ENCODE data around the gene DCTN1.
"Not testable (repeated sequence)": the region's sequence is repeated elsewhere in the genome, so short reads cannot be mapped to it uniquely, and the experiment has no call there.

The DCTN1 gene

DNA sequence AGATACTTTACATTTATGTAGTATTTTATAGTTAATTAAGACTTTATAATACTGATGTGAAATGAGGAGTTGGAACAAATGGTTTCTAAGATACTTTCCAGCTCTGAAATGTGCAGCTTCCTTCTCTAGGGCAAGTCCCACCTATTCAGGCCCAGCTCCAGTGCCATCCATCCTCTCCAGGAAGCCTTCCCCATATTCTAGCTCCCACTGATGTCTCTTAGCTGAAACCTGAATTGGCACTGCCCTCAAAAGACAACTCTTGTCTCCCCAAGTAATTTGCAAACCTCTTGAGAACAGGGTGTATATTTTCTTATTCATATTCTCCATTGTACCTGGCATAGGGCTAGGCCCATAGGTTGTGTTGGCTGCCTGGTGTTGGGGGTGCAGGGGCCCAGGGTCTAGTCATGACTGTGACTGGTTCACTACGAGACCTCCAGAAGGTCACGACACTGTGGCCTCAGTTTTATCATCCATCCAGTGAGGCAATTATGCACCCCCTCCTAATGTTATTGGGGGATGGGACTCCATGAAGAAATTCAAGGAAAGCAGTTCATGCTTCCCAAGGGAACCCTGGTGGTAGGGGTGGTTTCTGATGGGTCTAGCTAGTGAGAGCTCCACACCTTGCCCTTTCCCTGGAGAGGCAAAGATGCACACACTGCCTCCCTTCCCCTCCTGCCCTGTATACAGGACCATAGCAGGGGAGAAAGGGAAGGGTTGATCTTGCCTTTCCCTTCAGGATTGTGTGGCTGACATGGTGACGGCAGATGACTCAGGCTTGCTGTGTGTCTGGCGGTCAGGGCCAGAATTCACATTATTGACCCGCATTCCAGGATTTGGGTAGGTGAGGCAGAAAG, 44.3 kb upstream of the DCTN1 start:
- in situ Hi-C loops (cut with HindIII; ENCODE audit: low sequenced_read_pairs) = no loop called here
- DNase-seq (ENCODE audit: low read depth) = no peak
- no peak overlapping the region for H3K4me3 ChIP-seq (ENCODE audit: low read depth, low read length)
- TF ChIP-seq, protein P1, sequence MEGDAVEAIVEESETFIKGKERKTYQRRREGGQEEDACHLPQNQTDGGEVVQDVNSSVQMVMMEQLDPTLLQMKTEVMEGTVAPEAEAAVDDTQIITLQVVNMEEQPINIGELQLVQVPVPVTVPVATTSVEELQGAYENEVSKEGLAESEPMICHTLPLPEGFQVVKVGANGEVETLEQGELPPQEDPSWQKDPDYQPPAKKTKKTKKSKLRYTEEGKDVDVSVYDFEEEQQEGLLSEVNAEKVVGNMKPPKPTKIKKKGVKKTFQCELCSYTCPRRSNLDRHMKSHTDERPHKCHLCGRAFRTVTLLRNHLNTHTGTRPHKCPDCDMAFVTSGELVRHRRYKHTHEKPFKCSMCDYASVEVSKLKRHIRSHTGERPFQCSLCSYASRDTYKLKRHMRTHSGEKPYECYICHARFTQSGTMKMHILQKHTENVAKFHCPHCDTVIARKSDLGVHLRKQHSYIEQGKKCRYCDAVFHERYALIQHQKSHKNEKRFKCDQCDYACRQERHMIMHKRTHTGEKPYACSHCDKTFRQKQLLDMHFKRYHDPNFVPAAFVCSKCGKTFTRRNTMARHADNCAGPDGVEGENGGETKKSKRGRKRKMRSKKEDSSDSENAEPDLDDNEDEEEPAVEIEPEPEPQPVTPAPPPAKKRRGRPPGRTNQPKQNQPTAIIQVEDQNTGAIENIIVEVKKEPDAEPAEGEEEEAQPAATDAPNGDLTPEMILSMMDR (IDR thresholded peaks at IDR 0.05; ENCODE audit: low read depth, low read length, missing control alignments) = no peak

DNA sequence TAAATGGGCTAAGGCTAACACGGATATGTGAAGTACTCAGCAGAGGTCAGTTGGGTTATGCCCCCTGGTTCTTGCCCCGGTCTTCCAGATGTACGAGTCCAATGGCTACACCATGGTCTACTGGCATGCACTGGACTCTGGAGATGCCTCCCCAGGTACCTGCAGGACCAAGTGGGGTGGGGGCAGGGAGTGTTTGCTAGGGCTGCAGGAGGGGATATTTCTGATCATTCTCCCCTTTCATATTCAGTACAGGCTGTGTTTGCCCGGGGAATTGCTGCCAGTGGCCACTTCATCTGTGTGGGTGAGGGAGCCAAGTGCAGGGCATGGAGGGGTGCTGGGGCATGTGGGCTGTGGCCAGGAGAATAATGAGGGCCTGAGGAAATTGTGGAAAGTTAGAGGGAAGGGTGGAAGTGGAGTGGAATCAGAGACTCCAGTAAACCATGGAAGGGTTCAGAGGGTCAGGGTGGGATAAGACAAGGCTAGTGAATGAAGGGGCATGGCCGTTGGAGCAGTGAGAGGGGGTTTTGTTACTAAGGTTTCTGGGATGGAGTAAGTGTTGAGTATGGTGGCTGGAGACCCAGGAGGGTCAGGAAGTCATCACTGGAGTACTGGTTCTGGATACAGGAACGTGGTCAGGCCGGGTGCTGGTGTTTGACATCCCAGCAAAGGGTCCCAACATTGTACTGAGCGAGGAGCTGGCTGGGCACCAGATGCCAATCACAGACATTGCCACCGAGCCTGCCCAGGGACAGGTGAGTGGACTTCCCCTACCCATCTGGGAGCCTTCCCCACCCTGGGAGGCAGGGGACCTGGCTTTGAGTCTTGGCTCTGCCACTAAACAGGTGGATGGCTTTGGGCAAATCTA, 43.4 kb upstream of the DCTN1 start:
- in situ Hi-C loops (cut with HindIII; ENCODE audit: low sequenced_read_pairs) = no loop called here
- DNase-seq (ENCODE audit: low read depth) = no peak
- TF ChIP-seq, protein P1 (IDR thresholded peaks at IDR 0.05; ENCODE audit: low read depth, low read length, missing control alignments) = no peak
- H3K4me3 ChIP-seq (ENCODE audit: low read depth, low read length) = no peak overlapping the region

GRCh38 chr2:74421221-74421870, 41.2 kb upstream of the DCTN1 start, which contains the start of the genes C2orf81 and WDR54:
Gene C2orf81 (minus strand): TSS chr2:74421619. CDS start chr2:74421560, 59 bp downstream.
Gene WDR54 (plus strand): TSS chr2:74421730. CDS start chr2:74422154, 424 bp downstream.
- in situ Hi-C loops (cut with HindIII; ENCODE audit: low sequenced_read_pairs) = no loop called here
- TF ChIP-seq, protein P1 (IDR thresholded peaks at IDR 0.05; ENCODE audit: low read depth, low read length, missing control alignments) = no peak
- DNase-seq (ENCODE audit: low read depth) = no peak
- H3K4me3 ChIP-seq (ENCODE audit: low read depth, low read length) = peak within 1 kb of the TSS; percentile 86

- DNase-seq (ENCODE audit: low read depth); in situ Hi-C loops (cut with HindIII; ENCODE audit: low sequenced_read_pairs): not testable (repeated sequence)
- peak overlapping the region; percentile 86 for H3K4me3 ChIP-seq (ENCODE audit: low read depth, low read length)
Observed at GRCh38 chr2:74420443-74421103, 40.5 kb upstream of the DCTN1 start.

GRCh38 chr2:74420006-74420405, 39.9 kb upstream of the DCTN1 start:
- no peak for DNase-seq (ENCODE audit: low read depth)
- in situ Hi-C loops (cut with HindIII; ENCODE audit: low sequenced_read_pairs) = no loop called here
- no peak overlapping the region for H3K4me3 ChIP-seq (ENCODE audit: low read depth, low read length)
- TF ChIP-seq, protein P1 (IDR thresholded peaks at IDR 0.05; ENCODE audit: low read depth, low read length, missing control alignments) = no peak

DNA sequence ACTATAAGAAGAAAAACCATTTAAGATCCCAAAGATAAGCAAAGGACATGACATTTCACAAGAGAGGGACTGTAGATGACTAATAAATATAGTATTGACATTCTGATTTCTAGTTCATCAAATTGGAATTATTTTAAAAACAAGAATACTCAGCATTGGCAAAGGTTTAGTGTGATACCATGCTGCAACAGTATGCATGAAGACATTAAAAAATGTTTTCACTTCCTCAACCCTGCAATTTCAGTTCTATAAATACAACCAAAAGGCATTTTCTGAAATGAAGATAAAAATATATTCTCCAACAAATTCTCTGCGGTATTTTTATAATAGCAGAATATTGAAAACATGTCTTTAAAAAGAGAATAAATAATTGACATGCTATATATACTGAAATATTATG, 39.2 kb upstream of the DCTN1 start:
- H3K4me3 ChIP-seq (ENCODE audit: low read depth, low read length) = no peak overlapping the region
- DNase-seq (ENCODE audit: low read depth) = no peak
- TF ChIP-seq, protein P1 (IDR thresholded peaks at IDR 0.05; ENCODE audit: low read depth, low read length, missing control alignments) = no peak
- in situ Hi-C loops (cut with HindIII; ENCODE audit: low sequenced_read_pairs) = no loop called here
